Adrenal gland (tissue), 5 donors: ENCODE results near the gene CASP1.

ENCODE experiments used
- CTCF ChIP-seq, 6 experiments: fragments of 450-650 bp in 4 of 6; fragments of 200-600 bp in 2 of 6; sonication (generic) in 1 of 6; IDR thresholded peaks; 1 replicate in 5 of 6; 2 replicates in 1 of 6; pipeline versions ENCODE4 v1.5.1 to v1.8.0; 2016 to 2021; ENCODE audit warnings: antibody characterized with exemption in 6 of 6, mild to moderate bottlenecking in 2 of 6, moderate library complexity in 1 of 6
- POLR2A ChIP-seq, 2 donors: fragments of 450-650 bp; IDR thresholded peaks; one replicate each; pipeline ENCODE4 v1.6.1; 2017; ENCODE audit warnings: antibody characterized with exemption in 2 of 2, mild to moderate bottlenecking in 2 of 2, moderate library complexity in 1 of 2
- donor health status: DM: no; HTN: no; CAD: no.

GRCh38 chr11:105054723-105055493, 20.0 kb upstream of the CASP1 start:
- TF ChIP-seq CTCF (IDR thresholded peaks at IDR 0.05), result no peak
- TF ChIP-seq POLR2A (IDR thresholded peaks at IDR 0.05), result no peak
